ENCODE data around the gene BMAL1. TPM values are rescaled to one million over a fixed set of nuclear protein-coding genes. Genes with fewer than 3 reads are reported as not detected.

Gene BMAL1
- total RNA-seq, 1 experiment from 2014 or later: 3.3 TPM

DNA sequence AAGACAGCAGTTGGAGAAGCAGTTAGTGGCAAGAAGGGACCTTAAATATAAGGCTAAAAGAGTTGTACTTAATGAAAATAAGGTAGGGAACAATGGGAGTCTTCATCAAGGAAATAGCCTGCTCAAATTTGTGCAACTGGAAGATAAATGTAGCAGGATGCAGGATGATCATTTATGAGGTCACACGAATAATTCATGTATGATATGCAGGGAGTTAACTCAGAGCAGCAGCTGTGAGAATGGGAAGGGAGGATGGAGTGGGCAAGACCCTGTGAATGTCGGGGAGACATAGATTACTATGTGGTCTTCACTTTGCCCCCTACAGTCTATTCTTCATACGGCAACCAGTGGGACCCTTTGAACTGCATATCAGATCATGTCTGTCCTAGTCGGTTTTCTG is 25.2 kb upstream of the BMAL1 start:
- WGBS (ENCODE audit: extremely low coverage, insufficient read length, low lambda C conversion rate): no CpG with 5 or more reads among the region's 4 CpGs
- no peak overlapping the region for H2AK5ac ChIP-seq (ENCODE audit: insufficient read length, low read length)
- TF ChIP-seq, protein P1, sequence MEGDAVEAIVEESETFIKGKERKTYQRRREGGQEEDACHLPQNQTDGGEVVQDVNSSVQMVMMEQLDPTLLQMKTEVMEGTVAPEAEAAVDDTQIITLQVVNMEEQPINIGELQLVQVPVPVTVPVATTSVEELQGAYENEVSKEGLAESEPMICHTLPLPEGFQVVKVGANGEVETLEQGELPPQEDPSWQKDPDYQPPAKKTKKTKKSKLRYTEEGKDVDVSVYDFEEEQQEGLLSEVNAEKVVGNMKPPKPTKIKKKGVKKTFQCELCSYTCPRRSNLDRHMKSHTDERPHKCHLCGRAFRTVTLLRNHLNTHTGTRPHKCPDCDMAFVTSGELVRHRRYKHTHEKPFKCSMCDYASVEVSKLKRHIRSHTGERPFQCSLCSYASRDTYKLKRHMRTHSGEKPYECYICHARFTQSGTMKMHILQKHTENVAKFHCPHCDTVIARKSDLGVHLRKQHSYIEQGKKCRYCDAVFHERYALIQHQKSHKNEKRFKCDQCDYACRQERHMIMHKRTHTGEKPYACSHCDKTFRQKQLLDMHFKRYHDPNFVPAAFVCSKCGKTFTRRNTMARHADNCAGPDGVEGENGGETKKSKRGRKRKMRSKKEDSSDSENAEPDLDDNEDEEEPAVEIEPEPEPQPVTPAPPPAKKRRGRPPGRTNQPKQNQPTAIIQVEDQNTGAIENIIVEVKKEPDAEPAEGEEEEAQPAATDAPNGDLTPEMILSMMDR (conservative IDR thresholded peaks at IDR 0.05): peak; percentile 20; the same call in 1 of the 3 replicates
- H2BK5ac ChIP-seq (ENCODE audit: insufficient read length, low read length): no peak overlapping the region
- H2AFZ ChIP-seq (ENCODE audit: low read length): no peak overlapping the region
- H3K9me3 ChIP-seq (ENCODE audit: control insufficient read depth, low read depth, low read length): no peaks in the 10 kb centered on the region
- H3K27ac ChIP-seq (ENCODE audit: insufficient read length, low read depth, low read length): no peak overlapping the region
- H3K27ac Mint-ChIP-seq: no peak overlapping the region
- no peak overlapping the region for H3K56ac ChIP-seq (ENCODE audit: insufficient read length, low read depth, low read length)
- H2BK120ac ChIP-seq (ENCODE audit: low read depth, low read length, poor library complexity, severe bottlenecking): no peak overlapping the region
- H2BK12ac ChIP-seq (ENCODE audit: insufficient read length, low read depth, low read length): no peak overlapping the region
- no peak overlapping the region for H3K14ac ChIP-seq (ENCODE audit: insufficient read depth, low read length)
- peaks cover 3 to 4% of the 10 kb centered on the region in 2 experiments; a peak in 2 of 4 replicates for H3K4me1 Mint-ChIP-seq
- no peaks in the 10 kb centered on the region for H3K79me1 ChIP-seq (ENCODE audit: insufficient read depth, low read depth, low read length, poor library complexity, severe bottlenecking)
- H3K27me3 Mint-ChIP-seq (ENCODE audit: low read depth): no peaks in the 10 kb centered on the region
- no peak overlapping the region for H3K4me3 Mint-ChIP-seq
- H3K9ac ChIP-seq (ENCODE audit: extremely low read depth, insufficient read length, low read length): no peak overlapping the region
- H3K23ac ChIP-seq (ENCODE audit: insufficient read length, low read depth, low read length): no peak overlapping the region
- no peaks in the 10 kb centered on the region for H3K23me2 ChIP-seq (ENCODE audit: insufficient read length, low read depth, low read length, poor library complexity, severe bottlenecking)
- no peaks in the 10 kb centered on the region for H3K4me1 ChIP-seq (ENCODE audit: insufficient read depth, low read length)
- no peaks in the 10 kb centered on the region for H3K36me3 Mint-ChIP-seq (ENCODE audit: insufficient read depth in 1 of 3, low read depth in 3 of 3)
- H2BK15ac ChIP-seq (ENCODE audit: low read depth, low read length): no peak overlapping the region
- H3K4ac ChIP-seq (ENCODE audit: low read depth, low read length): no peak overlapping the region
- no peak overlapping the region for H3K4me2 ChIP-seq (ENCODE audit: insufficient read depth, insufficient read length, low read length)
- no peak overlapping the region for H3K18ac ChIP-seq (ENCODE audit: insufficient read length, low read depth, low read length)
- no peak overlapping the region for H3T11ph ChIP-seq (ENCODE audit: low read length)
- H3K9me3 Mint-ChIP-seq: no peaks in the 10 kb centered on the region
- H4K8ac ChIP-seq (replicated peaks; ENCODE audit: insufficient read length, low read depth, low read length): no peak overlapping the region
- no peak overlapping the region for H2BK20ac ChIP-seq (ENCODE audit: low read depth, low read length, poor library complexity, severe bottlenecking)
- H4K5ac ChIP-seq (ENCODE audit: insufficient read length, low read depth, low read length): no peak overlapping the region
- no peaks in the 10 kb centered on the region for H3K27me3 ChIP-seq (ENCODE audit: insufficient read depth, low read length)
- no peak overlapping the region for H4K91ac ChIP-seq (ENCODE audit: insufficient read length, low read depth, low read length)
- no peaks in the 10 kb centered on the region for H3K79me2 ChIP-seq (ENCODE audit: insufficient read depth, low read length)
- no peak for DNase-seq
- H4K20me1 ChIP-seq (ENCODE audit: control insufficient read depth, insufficient read depth, insufficient read length): no peaks in the 10 kb centered on the region
